Astrocyte (in vitro differentiated cells and primary cell): ENCODE data around the gene GAMT. TPM values are rescaled to one million over a fixed set of nuclear protein-coding genes. Genes with fewer than 3 reads are reported as not detected.

Experiments
- DNase-seq: peaks from one replicate; pipeline ENCODE4 v3.0.0-alpha.2; 2010; ENCODE audit warnings: low read depth
- FAIRE-seq: peaks from 2 replicates; lab custom pipeline; 2011; peaks lifted over from hg19 to GRCh38; lab: Jason Lieb, UNC
- H2AFZ ChIP-seq: 2 replicates; pipeline ENCODE4 v1.6.0; 2012; ENCODE audit warnings: low read depth, low read length, inconsistent platforms
- H3K27ac ChIP-seq: 2 replicates; pipeline ENCODE4 v1.5.1; 2011; ENCODE audit warnings: low read depth, low read length, inconsistent platforms
- H3K27me3 ChIP-seq: 2 replicates; pipeline ENCODE4 v1.6.0; 2011; ENCODE audit warnings: low read length, inconsistent platforms; ENCODE audit not compliant: insufficient read depth
- H3K36me3 ChIP-seq: 2 replicates; pipeline ENCODE4 v1.5.1; 2011; ENCODE audit warnings: low read length, inconsistent platforms; ENCODE audit not compliant: insufficient read depth
- H3K4me1 ChIP-seq: 2 replicates; pipeline ENCODE4 v1.5.1; 2011; ENCODE audit warnings: low read length, inconsistent platforms; ENCODE audit not compliant: insufficient read depth
- H3K4me2 ChIP-seq: 2 replicates; pipeline ENCODE4 v1.6.0; 2012; ENCODE audit warnings: low read length, inconsistent platforms
- H3K4me3 ChIP-seq: 2 replicates; pipeline ENCODE4 v1.5.1; 2011; ENCODE audit warnings: low read depth, mild to moderate bottlenecking, low read length, inconsistent platforms; ENCODE audit not compliant: insufficient read depth
- H3K79me2 ChIP-seq: 2 replicates; pipeline ENCODE4 v1.6.0; 2012; ENCODE audit warnings: mild to moderate bottlenecking, low read length, inconsistent platforms; ENCODE audit not compliant: insufficient read depth
- H3K9ac ChIP-seq: 2 replicates; pipeline ENCODE4 v1.6.0; 2012; ENCODE audit warnings: mild to moderate bottlenecking, low read length, inconsistent platforms
- H3K9me3 ChIP-seq: 2 replicates; pipeline ENCODE4 v1.5.1; 2012; ENCODE audit warnings: low read depth, mild to moderate bottlenecking, low read length, inconsistent platforms; ENCODE audit not compliant: insufficient read depth
- H4K20me1 ChIP-seq: 2 replicates; pipeline ENCODE4 v1.6.0; 2012; ENCODE audit warnings: low read length, inconsistent platforms; ENCODE audit not compliant: insufficient read depth
- H3K27ac Mint-ChIP-seq: one replicate; pipeline ENCODE4 v1.8.0; 2021; ENCODE audit warnings: mild to moderate bottlenecking, mixed read lengths; ENCODE audit not compliant: unreplicated experiment
- H3K27me3 Mint-ChIP-seq: one replicate; pipeline ENCODE4 v1.8.0; 2021; ENCODE audit warnings: low read depth, mixed read lengths; ENCODE audit not compliant: unreplicated experiment
- H3K36me3 Mint-ChIP-seq: one replicate; pipeline ENCODE4 v1.8.0; 2021; ENCODE audit warnings: low read depth, mixed read lengths; ENCODE audit not compliant: unreplicated experiment
- H3K4me1 Mint-ChIP-seq: one replicate; pipeline ENCODE4 v1.8.0; 2021; ENCODE audit warnings: low read depth, mixed read lengths; ENCODE audit not compliant: unreplicated experiment
- H3K4me3 Mint-ChIP-seq: one replicate; pipeline ENCODE4 v1.8.0; 2021; ENCODE audit warnings: mild to moderate bottlenecking, moderate library complexity, mixed read lengths; ENCODE audit not compliant: unreplicated experiment
- H3K9me3 Mint-ChIP-seq: one replicate; pipeline ENCODE4 v1.8.0; 2021; ENCODE audit warnings: mild to moderate bottlenecking, mixed read lengths; ENCODE audit not compliant: unreplicated experiment
- CTCF ChIP-seq: IDR thresholded peaks from 2 replicates; pipeline ENCODE4 v1.5.1; 2011; ENCODE audit warnings: low read depth, mild to moderate bottlenecking, inconsistent platforms, low read length, moderate library complexity; ENCODE audit not compliant: insufficient read depth
- EZH2 ChIP-seq: IDR thresholded peaks from 2 replicates; pipeline ENCODE4 v1.6.1; 2012; ENCODE audit warnings: mild to moderate bottlenecking, low read length, inconsistent platforms; ENCODE audit not compliant: insufficient read depth
- total RNA-seq: library from RNA; stranded (reverse); gene quantifications from 2 replicates; pipeline ENCODE4 v1.2.1, GENCODE V29; 2021

Gene GAMT
- total RNA-seq, 1 donor from 2014 or later, result 35.9 TPM

- Histone ChIP-seq H3K27me3 (no peaks in the 10 kb centered on the region), H4K20me1 (peaks cover 24% of the 10 kb centered on the region), H3K4me1 (peaks cover 6% of the 10 kb centered on the region), H3K79me2 (peaks cover 40% of the 10 kb centered on the region), H3K9ac (no peak overlapping the region), H3K4me2 (no peak overlapping the region), H3K36me3 (peaks cover 4% of the 10 kb centered on the region), H2AFZ (no peak overlapping the region), H3K27ac (no peak overlapping the region), H3K4me3 (no peak overlapping the region), H3K9me3 (no peaks in the 10 kb centered on the region)
- FAIRE-seq, result no peak
- H3K4me1 Mint-ChIP-seq, result no peaks in the 10 kb centered on the region
- no peak for DNase-seq
- no peak overlapping the region for H3K27ac Mint-ChIP-seq
- peaks cover 5% of the 10 kb centered on the region for H3K36me3 Mint-ChIP-seq
- no peaks in the 10 kb centered on the region for H3K27me3 Mint-ChIP-seq
- H3K9me3 Mint-ChIP-seq, result no peaks in the 10 kb centered on the region
- TF ChIP-seq CTCF (no peak), EZH2 (no peak)
- H3K4me3 Mint-ChIP-seq, result no peak overlapping the region
Observed at GRCh38 chr19:1386945-1387683, 14.2 kb downstream of the GAMT start.

GRCh38 chr19:1385816-1386215 is 15.5 kb downstream of the GAMT start:
- Histone ChIP-seq H2AFZ (no peak overlapping the region), H3K27ac (no peak overlapping the region), H3K79me2 (peaks cover 40% of the 10 kb centered on the region), H3K27me3 (no peaks in the 10 kb centered on the region), H3K4me2 (no peak overlapping the region), H3K9me3 (no peaks in the 10 kb centered on the region), H3K36me3 (peaks cover 4% of the 10 kb centered on the region), H3K9ac (no peak overlapping the region), H3K4me3 (no peak overlapping the region), H4K20me1 (peaks cover 24% of the 10 kb centered on the region), H3K4me1 (peaks cover 6% of the 10 kb centered on the region)
- no peak overlapping the region for H3K27ac Mint-ChIP-seq
- FAIRE-seq (no peak), DNase-seq (no peak)
- H3K27me3 Mint-ChIP-seq, result no peaks in the 10 kb centered on the region
- no peaks in the 10 kb centered on the region for H3K9me3 Mint-ChIP-seq
- H3K4me1 Mint-ChIP-seq, result peaks cover 3% of the 10 kb centered on the region
- TF ChIP-seq EZH2 (no peak), CTCF (no peak)
- H3K36me3 Mint-ChIP-seq, result peaks cover 3% of the 10 kb centered on the region
- no peak overlapping the region for H3K4me3 Mint-ChIP-seq
